GM10248 (cell line): ENCODE results near the gene MED29.

Source experiments
- CTCF ChIA-PET: fragments of 300-600 bp; sonication (Branson Sonifier 250); formaldehyde crosslinking; extraction: SDS; loops from one replicate; lab custom pipeline; 2021; ENCODE audit warnings: antibody characterized with exemption; lab: Yijun Ruan, JAX
- POLR2A ChIA-PET: fragments of 350-650 bp; sonication (Branson Sonifier 250); formaldehyde crosslinking; extraction: SDS; loops from one replicate; lab custom pipeline; 2020; ENCODE audit warnings: antibody characterized with exemption; lab: Yijun Ruan, JAX
- DNase-seq: peaks from one replicate; pipeline ENCODE4 v3.0.0; 2012; ENCODE audit errors: extremely low spot score
- CTCF ChIP-seq: IDR thresholded peaks from 2 replicates; pipeline ENCODE4 v1.5.1; 2012; ENCODE audit warnings: mild to moderate bottlenecking, low read depth; ENCODE audit errors: extremely low read depth, missing control alignments, control extremely low read depth

MED29 gene

DNA sequence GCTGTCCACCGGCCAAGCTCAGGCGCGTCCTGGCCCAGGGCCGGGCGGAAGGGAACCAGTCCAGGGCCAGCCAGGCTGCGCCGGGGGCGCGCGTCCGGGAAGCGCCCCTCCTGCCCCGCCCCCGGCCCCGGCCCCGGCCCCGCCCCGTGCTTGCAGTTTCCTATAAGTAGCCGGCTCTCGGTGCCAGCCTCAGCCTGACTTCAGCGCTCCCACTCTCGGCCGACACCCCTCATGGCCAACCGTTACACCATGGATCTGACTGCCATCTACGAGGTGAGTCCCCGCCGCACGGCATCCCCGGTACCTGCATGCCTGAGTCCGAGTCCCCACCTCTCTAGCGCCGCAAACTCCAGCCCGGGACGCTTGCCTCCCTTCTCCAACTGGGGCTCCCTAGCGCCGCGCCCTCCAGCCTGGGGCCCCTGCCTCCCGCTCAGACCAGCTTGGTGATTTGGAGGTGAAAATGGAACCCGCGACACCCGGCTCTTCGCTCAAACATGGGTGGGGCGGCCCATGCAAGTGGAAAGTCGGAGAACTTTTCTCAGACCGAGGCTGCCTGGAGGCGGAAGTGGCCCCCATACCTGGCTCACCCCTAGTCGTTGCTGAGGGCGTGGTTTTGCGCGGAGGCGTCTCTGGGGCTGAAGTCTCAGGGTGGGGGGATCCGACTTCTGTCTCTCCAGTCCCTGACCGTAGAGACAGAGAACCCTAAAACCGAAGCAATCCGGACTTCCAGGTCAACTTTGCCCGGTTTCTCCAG lies 15.7 kb downstream of the MED29 start, which contains the start of gene ZFP36:
Gene ZFP36, plus strand, starts transcription at position 192 of the 754 bp plus-strand sequence. Its CDS starts 58 bp downstream, at position 250.
- peak; percentile 79 for DNase-seq
- POLR2A ChIA-PET, result interaction anchor here (0.6 to 3.8 kb wide), 9 partner anchors 9 to 1284 kb away, joined by 3 to 49 read pairs (median 4); partner anchors contain the start of genes MED29, PAF1, RPS16 and SAMD4B
- no peak for TF ChIP-seq CTCF

GRCh38 chr19:39407410-39407659 lies 16.2 kb downstream of the MED29 start:
- POLR2A ChIA-PET, result interaction anchor here (0.7 to 3.8 kb wide), 7 partner anchors 9 to 77 kb away, joined by 3 to 49 read pairs (median 6); partner anchors contain the start of genes MED29, PAF1 and RPS16
- TF ChIP-seq CTCF, result no peak
- DNase-seq, result no peak
- CTCF ChIA-PET, result interaction anchor here (3.9 kb wide), 1 partner anchor 10 kb away, joined by 41 read pairs; no protein-coding TSS in a partner anchor

More for the DNA sequence above, 15.7 kb downstream of the MED29 start, which contains the start of gene ZFP36:
- CTCF ChIA-PET, result interaction anchor here (3.9 kb wide), 1 partner anchor 9 kb away, joined by 41 read pairs; no protein-coding TSS in a partner anchor

DNA sequence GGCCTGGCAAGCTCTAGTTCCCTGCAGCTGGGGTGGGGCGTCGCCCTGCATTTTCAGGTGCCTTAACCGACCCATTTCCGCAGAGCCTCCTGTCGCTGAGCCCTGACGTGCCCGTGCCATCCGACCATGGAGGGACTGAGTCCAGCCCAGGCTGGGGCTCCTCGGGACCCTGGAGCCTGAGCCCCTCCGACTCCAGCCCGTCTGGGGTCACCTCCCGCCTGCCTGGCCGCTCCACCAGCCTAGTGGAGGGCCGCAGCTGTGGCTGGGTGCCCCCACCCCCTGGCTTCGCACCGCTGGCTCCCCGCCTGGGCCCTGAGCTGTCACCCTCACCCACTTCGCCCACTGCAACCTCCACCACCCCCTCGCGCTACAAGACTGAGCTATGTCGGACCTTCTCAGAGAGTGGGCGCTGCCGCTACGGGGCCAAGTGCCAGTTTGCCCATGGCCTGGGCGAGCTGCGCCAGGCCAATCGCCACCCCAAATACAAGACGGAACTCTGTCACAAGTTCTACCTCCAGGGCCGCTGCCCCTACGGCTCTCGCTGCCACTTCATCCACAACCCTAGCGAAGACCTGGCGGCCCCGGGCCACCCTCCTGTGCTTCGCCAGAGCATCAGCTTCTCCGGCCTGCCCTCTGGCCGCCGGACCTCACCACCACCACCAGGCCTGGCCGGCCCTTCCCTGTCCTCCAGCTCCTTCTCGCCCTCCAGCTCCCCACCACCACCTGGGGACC lies 16.6 kb downstream of the MED29 start:
- no peak for DNase-seq
- POLR2A ChIA-PET, result interaction anchor here (0.7 to 3.8 kb wide), 8 partner anchors 8 to 78 kb away, joined by 3 to 49 read pairs (median 5); partner anchors contain the start of genes MED29, PAF1 and RPS16
- no peak for TF ChIP-seq CTCF
- CTCF ChIA-PET, result interaction anchor here (3.9 kb wide), 1 partner anchor 10 kb away, joined by 41 read pairs; no protein-coding TSS in a partner anchor

- no peak for DNase-seq
Observed at GRCh38 chr19:39408392-39409207, 17.4 kb downstream of the MED29 start.

DNA sequence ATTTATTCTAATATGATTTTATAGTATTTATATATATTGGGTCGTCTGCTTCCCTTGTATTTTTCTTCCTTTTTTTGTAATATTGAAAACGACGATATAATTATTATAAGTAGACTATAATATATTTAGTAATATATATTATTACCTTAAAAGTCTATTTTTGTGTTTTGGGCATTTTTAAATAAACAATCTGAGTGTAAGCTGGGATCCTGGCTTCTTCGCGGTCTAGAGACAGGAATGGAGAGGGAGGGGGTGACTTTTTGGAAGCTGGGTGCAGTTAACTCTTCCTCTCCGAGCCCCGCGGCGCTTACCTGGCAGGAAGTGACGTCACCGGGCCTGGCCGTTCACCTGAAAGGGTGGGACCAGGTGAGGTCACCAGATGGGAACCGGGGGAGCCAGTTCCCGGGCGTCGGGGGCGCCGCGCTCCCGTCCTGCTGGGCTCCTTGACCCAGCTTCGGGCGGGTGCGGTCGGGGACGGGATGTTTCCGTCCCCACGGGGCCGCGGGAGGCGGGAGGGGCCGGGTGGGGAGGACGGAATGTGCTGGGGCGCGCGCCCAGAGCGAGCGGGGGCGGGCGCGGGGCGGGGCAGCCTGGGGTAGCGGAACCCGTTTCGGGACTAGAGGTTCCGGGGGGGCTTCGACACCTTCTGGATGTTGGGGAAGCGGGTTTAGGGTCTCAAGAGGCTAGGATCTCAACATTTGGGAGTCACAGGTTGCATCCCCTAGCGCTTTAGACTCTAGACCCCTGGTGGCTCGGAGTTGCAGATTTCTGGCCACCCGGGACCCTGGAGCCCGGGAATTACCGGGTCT lies 18.2 kb downstream of the MED29 start:
- ChIA-PET POLR2A (interaction anchor here (0.6 to 3.8 kb wide), 9 partner anchors 12 to 395 kb away, joined by 3 to 49 read pairs (median 4); partner anchors contain the start of genes MED29, PAF1 and RPS16), CTCF (interaction anchor here (1.2 to 3.9 kb wide), 2 partner anchors 12 to 19 kb away, joined by 5 to 41 read pairs; partner anchors contain the start of genes MED29 and PAF1)
- no peak for TF ChIP-seq CTCF
- no peak for DNase-seq

More at GRCh38 chr19:39408392-39409207, 17.4 kb downstream of the MED29 start:
- ChIA-PET POLR2A (interaction anchor here (0.6 to 3.8 kb wide), 11 partner anchors 9 to 396 kb away, joined by 3 to 49 read pairs (median 5); partner anchors contain the start of genes MED29, PAF1 and RPS16), CTCF (interaction anchor here (1.2 to 3.9 kb wide), 2 partner anchors 11 to 18 kb away, joined by 5 to 41 read pairs; partner anchors contain the start of genes MED29 and PAF1)
- no peak for TF ChIP-seq CTCF
